Skeletal muscle tissue (tissue), 4 donors: ENCODE results near the gene FNDC3B. TPM values are rescaled to one million over a fixed set of nuclear protein-coding genes. Genes with fewer than 3 reads are reported as not detected.

Experiments used
- H3K27ac ChIP-seq: one replicate; pipeline ENCODE4 v1.7.0; 2013; ENCODE audit warnings: mild to moderate bottlenecking, low read depth, low read length, inconsistent platforms
- H3K27me3 ChIP-seq, 3 donors: one replicate each; pipeline ENCODE4 v1.7.0; 2013; ENCODE audit warnings: low read length in 3 of 3; ENCODE audit not compliant: control insufficient read depth in 3 of 3, insufficient read depth in 3 of 3
- H3K36me3 ChIP-seq, 3 donors: one replicate each; pipeline ENCODE4 v1.7.0; 2013; ENCODE audit warnings: low read length in 3 of 3; ENCODE audit not compliant: control insufficient read depth in 3 of 3, insufficient read depth in 3 of 3
- H3K4me1 ChIP-seq, 3 donors: one replicate each; pipeline ENCODE4 v1.7.0; 2013; ENCODE audit warnings: low read length in 3 of 3, mild to moderate bottlenecking in 3 of 3; ENCODE audit not compliant: control insufficient read depth in 3 of 3, insufficient read depth in 3 of 3
- H3K4me3 ChIP-seq, 3 donors: one replicate each; pipeline ENCODE4 v1.7.0; 2013; ENCODE audit warnings: low read length in 3 of 3
- H3K9ac ChIP-seq, 3 donors: one replicate each; pipeline ENCODE4 v1.7.0; 2013; ENCODE audit warnings: low read length in 3 of 3, mild to moderate bottlenecking in 3 of 3, moderate library complexity in 2 of 3, low read depth in 1 of 3
- H3K9me3 ChIP-seq, 3 donors: one replicate each; pipeline ENCODE4 v1.7.0; 2013; ENCODE audit warnings: low read length in 3 of 3; ENCODE audit not compliant: control insufficient read depth in 3 of 3
- total RNA-seq: library from RNA; depleted of rRNA; stranded (reverse); fragments of >200 nt; gene quantifications from one replicate; pipeline ENCODE4 v1.2.3, GENCODE V29; 2014
- donor health status: Osteomylitis.

Gene FNDC3B
- total RNA-seq, 1 donor from 2014 or later: 140 TPM

GRCh38 chr3:172029425-172030098 is 9.8 kb upstream of the FNDC3B start:
- no peak overlapping the region for H3K27ac ChIP-seq
- H3K36me3 ChIP-seq: no peaks in the 10 kb centered on the region
- no peaks in the 10 kb centered on the region for H3K27me3 ChIP-seq
- no peak overlapping the region for H3K4me3 ChIP-seq
- no peak overlapping the region for H3K9ac ChIP-seq
- H3K9me3 ChIP-seq: no peaks in the 10 kb centered on the region
- no peaks in the 10 kb centered on the region for H3K4me1 ChIP-seq

DNA sequence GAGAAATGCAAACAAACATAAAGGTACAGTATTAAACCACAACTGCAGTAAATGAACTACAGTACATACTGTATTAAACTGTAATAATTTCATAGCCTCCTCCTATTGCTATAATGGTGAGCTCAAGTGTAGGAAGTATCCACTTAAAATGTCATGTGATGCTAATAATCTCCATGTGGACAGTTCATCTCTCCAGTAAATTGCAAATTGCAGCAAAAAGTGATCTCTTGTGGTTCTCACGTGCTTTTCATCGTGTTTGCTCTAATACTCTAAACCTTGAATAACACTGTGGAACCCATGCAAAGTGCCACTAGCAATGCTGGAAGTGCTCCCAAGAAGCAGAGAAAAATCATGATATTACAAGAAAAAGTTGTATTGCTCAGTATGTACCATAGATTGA is 9.2 kb upstream of the FNDC3B start:
- Histone ChIP-seq H3K4me3 (no peak overlapping the region), H3K36me3 (no peaks in the 10 kb centered on the region), H3K4me1 (no peaks in the 10 kb centered on the region), H3K9ac (no peak overlapping the region), H3K27me3 (no peaks in the 10 kb centered on the region), H3K9me3 (no peaks in the 10 kb centered on the region), H3K27ac (no peak overlapping the region)

- Histone ChIP-seq H3K27ac (no peak overlapping the region), H3K36me3 (no peaks in the 10 kb centered on the region), H3K4me1 (no peaks in the 10 kb centered on the region), H3K4me3 (no peak overlapping the region), H3K9me3 (no peaks in the 10 kb centered on the region), H3K27me3 (no peaks in the 10 kb centered on the region), H3K9ac (no peak overlapping the region)
Measured at GRCh38 chr3:172031996-172032395, 7.4 kb upstream of the FNDC3B start.

DNA sequence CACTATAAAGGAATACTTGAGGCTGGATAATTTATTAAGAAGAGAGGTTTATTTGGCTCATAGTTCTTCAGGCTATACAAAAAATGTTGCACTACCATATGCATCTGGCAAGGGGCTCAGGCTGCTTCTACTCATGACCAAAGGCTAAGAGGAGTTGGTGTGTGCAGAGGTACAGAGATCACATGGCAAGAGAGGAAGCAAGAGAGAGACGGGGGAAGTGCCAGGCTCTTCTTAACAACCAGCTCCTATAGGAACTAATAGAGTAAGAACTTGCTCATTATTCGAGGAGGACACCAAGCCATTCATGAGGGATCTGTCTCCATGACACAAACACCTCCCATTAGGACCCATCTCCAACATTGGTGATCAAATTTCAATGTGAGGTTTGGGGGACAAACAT is 6.0 kb upstream of the FNDC3B start:
- Histone ChIP-seq H3K27me3 (no peaks in the 10 kb centered on the region), H3K9ac (no peak overlapping the region), H3K9me3 (no peaks in the 10 kb centered on the region), H3K36me3 (no peaks in the 10 kb centered on the region), H3K27ac (no peak overlapping the region), H3K4me3 (no peak overlapping the region), H3K4me1 (no peaks in the 10 kb centered on the region)

GRCh38 chr3:172034786-172035685 is 4.3 kb upstream of the FNDC3B start:
- Histone ChIP-seq H3K27ac (no peak overlapping the region), H3K4me3 (no peak overlapping the region), H3K9me3 (no peaks in the 10 kb centered on the region), H3K9ac (no peak overlapping the region), H3K27me3 (no peaks in the 10 kb centered on the region), H3K4me1 (peaks cover 3 to 6% (median 3%) of the 10 kb centered on the region in 3 donors), H3K36me3 (no peaks in the 10 kb centered on the region)

DNA sequence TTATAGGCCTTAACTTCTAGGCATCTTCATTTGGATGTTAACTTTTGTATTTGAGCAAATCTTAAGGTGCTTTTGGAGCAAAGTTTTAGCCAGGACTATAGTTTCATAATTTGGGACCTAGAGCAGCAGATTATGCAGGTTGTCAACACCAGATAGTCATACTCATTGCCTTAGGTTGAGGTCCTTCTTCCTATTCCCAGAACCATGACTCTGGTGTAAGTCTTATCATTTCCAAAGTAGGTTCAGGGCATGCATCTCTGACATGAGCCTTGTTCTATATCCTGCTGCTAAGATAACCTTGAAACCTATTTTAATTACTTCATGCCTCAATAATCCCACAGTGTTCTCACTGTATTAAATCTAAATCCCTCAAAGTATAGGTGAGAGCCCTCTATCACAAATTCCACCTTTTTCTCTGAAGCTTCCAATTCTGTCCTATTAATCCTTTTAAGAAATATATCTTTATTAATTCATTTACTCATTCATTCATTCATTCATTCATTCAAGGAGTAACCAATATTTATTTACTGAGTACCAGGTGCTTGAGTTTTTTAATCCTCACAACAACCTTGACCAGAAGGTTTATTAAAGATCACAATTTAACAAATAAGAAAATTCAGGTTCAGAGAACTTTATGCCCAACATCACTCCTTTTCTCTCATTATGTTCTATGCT is 2.7 kb upstream of the FNDC3B start:
- Histone ChIP-seq H3K4me1 (peaks cover 3 to 15% (median 6%) of the 10 kb centered on the region in 3 donors), H3K4me3 (no peak overlapping the region), H3K27ac (no peak overlapping the region), H3K9me3 (no peaks in the 10 kb centered on the region), H3K9ac (no peak overlapping the region), H3K36me3 (no peaks in the 10 kb centered on the region), H3K27me3 (no peaks in the 10 kb centered on the region)

GRCh38 chr3:172038798-172039435 is 461 bp upstream of the FNDC3B start:
- no peaks in the 10 kb centered on the region for H3K36me3 ChIP-seq
- H3K27ac ChIP-seq: peak overlapping the region; percentile 98
- H3K9me3 ChIP-seq: no peaks in the 10 kb centered on the region
- H3K4me3 ChIP-seq: peak overlapping the region; percentile 72 to 80 (median 76)
- peak overlapping the region; percentile 65 to 94 (median 93) for H3K9ac ChIP-seq
- peaks cover 11 to 29% (median 19%) of the 10 kb centered on the region in 3 donors for H3K4me1 ChIP-seq
- no peaks in the 10 kb centered on the region for H3K27me3 ChIP-seq

DNA sequence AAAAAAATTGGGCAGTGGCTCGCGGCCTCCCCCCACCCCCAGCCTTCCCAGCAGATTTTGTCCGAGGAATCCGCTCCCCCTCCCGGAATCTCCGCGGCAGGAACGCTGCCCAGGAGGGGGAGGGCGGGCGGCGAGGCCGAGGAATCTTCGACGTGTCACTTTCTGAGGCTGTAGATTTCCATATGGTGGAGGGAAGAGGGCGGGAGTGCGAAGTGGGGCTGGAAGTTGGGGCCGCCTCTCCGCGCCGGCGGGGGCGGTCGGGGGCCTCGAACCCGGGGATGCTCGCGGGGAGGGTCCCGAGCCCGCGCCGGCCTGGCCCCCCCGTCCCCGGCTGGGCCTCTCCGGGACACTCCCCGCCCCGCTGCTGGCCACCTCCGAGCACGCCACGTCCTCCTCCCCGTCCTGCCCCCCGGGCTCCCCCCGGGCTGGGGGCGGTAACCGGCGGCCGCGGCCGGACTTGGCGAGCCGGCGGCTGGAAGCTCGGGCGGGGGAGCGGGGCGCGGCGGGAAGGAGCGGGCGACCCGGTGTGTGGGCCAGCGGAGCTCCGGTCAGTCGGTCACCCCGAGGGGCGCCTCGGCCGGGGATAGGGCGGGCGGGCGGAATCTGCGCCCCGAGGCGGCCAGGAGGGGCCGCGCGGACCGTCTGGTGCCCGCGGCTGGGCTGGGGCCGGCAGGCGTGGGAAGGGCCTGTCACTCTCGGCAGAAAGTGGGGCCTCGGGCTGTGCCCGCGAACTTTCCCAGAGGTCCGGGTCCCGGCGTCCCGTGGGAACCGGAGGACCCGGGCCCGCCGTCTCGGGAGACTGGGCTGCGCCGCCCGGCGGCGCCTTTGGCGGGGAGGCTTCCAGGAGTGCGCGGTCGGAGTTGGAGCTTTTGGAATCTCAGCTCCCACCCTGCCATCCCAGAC is 951 bp downstream of the FNDC3B start:
- Histone ChIP-seq H3K27ac (peak overlapping the region; percentile 98), H3K9me3 (no peaks in the 10 kb centered on the region), H3K27me3 (no peaks in the 10 kb centered on the region), H3K9ac (peak overlapping the region; percentile 91 to 94 (median 93)), H3K36me3 (no peaks in the 10 kb centered on the region), H3K4me1 (peaks cover 20 to 36% (median 24%) of the 10 kb centered on the region in 3 donors), H3K4me3 (peak overlapping the region; percentile 72 to 80 (median 78))
